Caco-2 (cell line): ENCODE results near the gene PEDS1. TPM values are rescaled to one million over a fixed set of nuclear protein-coding genes. Genes with fewer than 3 reads are reported as not detected.

Experiments used
- BruUV-seq: library from RNA; stranded (reverse); fragments of 400-500 nt; replicated peaks from 2 replicates; lab custom pipeline; 2021; lab: Mats Ljungman, UMichigan
- CTCF ChIA-PET: fragments of 300-600 bp; sonication (Branson Sonifier 250); formaldehyde crosslinking; loops from one replicate; lab custom pipeline; 2022; ENCODE audit warnings: antibody characterized with exemption; lab: Charles Lee
- POLR2A ChIA-PET: fragments of 300-600 bp; sonication (Branson Sonifier 250); formaldehyde crosslinking; loops from one replicate; lab custom pipeline; 2022; ENCODE audit warnings: antibody characterized with exemption; lab: Charles Lee
- DNase-seq, 2 experiments: peaks; one replicate each; pipeline versions ENCODE4 v3.0.0 to v3.0.0-alpha.2; 2020 to 2022
- H3K27me3 ChIP-seq: replicated peaks from 2 replicates; pipeline ENCODE4 v1.6.0; 2011; ENCODE audit warnings: low read length; ENCODE audit not compliant: control insufficient read depth, insufficient read depth
- H3K36me3 ChIP-seq: 2 replicates; pipeline ENCODE4 v1.5.1; 2011; ENCODE audit warnings: low read length; ENCODE audit not compliant: control insufficient read depth, insufficient read depth
- H3K4me1 ChIP-seq: fragments of 250-450 bp; sonication (Bioruptor Pico); 2 replicates; pipeline ENCODE4 v1.5.1; 2020; ENCODE audit warnings: mild to moderate bottlenecking
- H3K4me3 ChIP-seq: 2 replicates; pipeline ENCODE4 v1.5.1; 2011; ENCODE audit warnings: low read depth, mild to moderate bottlenecking, control low read depth, low read length
- H3K9me3 ChIP-seq: fragments of 250-450 bp; sonication (Bioruptor Pico); 2 replicates; pipeline ENCODE4 v1.5.1; 2020; ENCODE audit warnings: mild to moderate bottlenecking, moderate library complexity
- H3K27ac Mint-ChIP-seq: one replicate; pipeline ENCODE4 v1.8.0; 2022; ENCODE audit warnings: mixed read lengths; ENCODE audit not compliant: unreplicated experiment
- H3K27me3 Mint-ChIP-seq: one replicate; pipeline ENCODE4 v1.8.0; 2022; ENCODE audit warnings: mixed read lengths; ENCODE audit not compliant: insufficient read depth, unreplicated experiment
- H3K36me3 Mint-ChIP-seq: one replicate; pipeline ENCODE4 v1.8.0; 2022; ENCODE audit warnings: mild to moderate bottlenecking, mixed read lengths; ENCODE audit not compliant: insufficient read depth, unreplicated experiment
- H3K4me1 Mint-ChIP-seq: one replicate; pipeline ENCODE4 v1.8.0; 2022; ENCODE audit warnings: low read depth, mixed read lengths; ENCODE audit not compliant: unreplicated experiment
- H3K4me3 Mint-ChIP-seq: one replicate; pipeline ENCODE4 v1.8.0; 2022; ENCODE audit warnings: mild to moderate bottlenecking, moderate library complexity, mixed read lengths; ENCODE audit not compliant: unreplicated experiment
- H3K9me3 Mint-ChIP-seq: one replicate; pipeline ENCODE4 v1.8.0; 2022; ENCODE audit warnings: mixed read lengths; ENCODE audit not compliant: unreplicated experiment
- intact Hi-C: fragments of 100-400 bp; cut with micrococcal nuclease; formaldehyde crosslinking; loops from one replicate; pipeline ENCODE4 v1.10.0; 2022; ENCODE audit not compliant: unreplicated experiment
- total RNA-seq: library from RNA; stranded (reverse); gene quantifications from 2 replicates; pipeline ENCODE4 v1.2.3, GENCODE V29; 2022
- TF ChIP-seq, protein P1 (sequence below), 2 experiments: fragments of 200-600 bp in 1 of 2; IDR thresholded peaks; 1 replicate in 1 of 2; 2 replicates in 1 of 2; pipeline versions ENCODE4 v1.5.1 to v1.8.0; 2011 to 2022; ENCODE audit warnings: antibody characterized with exemption in 1 of 2, control low read depth in 1 of 2, inconsistent platforms in 1 of 2, low read depth in 1 of 2, low read length in 1 of 2, mild to moderate bottlenecking in 1 of 2, moderate library complexity in 1 of 2; ENCODE audit not compliant: insufficient read depth in 1 of 2, severe bottlenecking in 1 of 2, unreplicated experiment in 1 of 2

Gene PEDS1
- total RNA-seq, 1 experiment from 2014 or later: 78.3 TPM

- Mint-ChIP-seq H3K27ac (peak overlapping the region; percentile 29), H3K9me3 (no peaks in the 10 kb centered on the region), H3K4me3 (no peak overlapping the region), H3K27me3 (no peaks in the 10 kb centered on the region), H3K4me1 (peaks cover 32% of the 10 kb centered on the region), H3K36me3 (peaks cover 43% of the 10 kb centered on the region)
- H3K4me3 ChIP-seq: no peak overlapping the region
- peak; percentile 82 to 83 for DNase-seq
- BruUV-seq: no TSS peak
- H3K27me3 ChIP-seq: no peaks in the 10 kb centered on the region
- CTCF ChIA-PET: interaction anchor here (0.5 to 5.5 kb wide), 28 partner anchors 9 to 943 kb away, joined by 3 to 31 read pairs (median 4); partner anchors contain the start of gene PEDS1
- H3K9me3 ChIP-seq: no peaks in the 10 kb centered on the region
- POLR2A ChIA-PET: interaction anchor here (0.6 to 1.5 kb wide), 6 partner anchors 21 to 323 kb away, joined by 3 to 8 read pairs (median 4); partner anchors contain the start of genes PEDS1 and PTPN1
- peaks cover 31% of the 10 kb centered on the region for H3K4me1 ChIP-seq
- intact Hi-C loops: loop anchor here (2.0 to 5.0 kb wide), 3 partner anchors 157 to 601 kb away; no protein-coding TSS in a partner anchor
- TF ChIP-seq, protein P1, sequence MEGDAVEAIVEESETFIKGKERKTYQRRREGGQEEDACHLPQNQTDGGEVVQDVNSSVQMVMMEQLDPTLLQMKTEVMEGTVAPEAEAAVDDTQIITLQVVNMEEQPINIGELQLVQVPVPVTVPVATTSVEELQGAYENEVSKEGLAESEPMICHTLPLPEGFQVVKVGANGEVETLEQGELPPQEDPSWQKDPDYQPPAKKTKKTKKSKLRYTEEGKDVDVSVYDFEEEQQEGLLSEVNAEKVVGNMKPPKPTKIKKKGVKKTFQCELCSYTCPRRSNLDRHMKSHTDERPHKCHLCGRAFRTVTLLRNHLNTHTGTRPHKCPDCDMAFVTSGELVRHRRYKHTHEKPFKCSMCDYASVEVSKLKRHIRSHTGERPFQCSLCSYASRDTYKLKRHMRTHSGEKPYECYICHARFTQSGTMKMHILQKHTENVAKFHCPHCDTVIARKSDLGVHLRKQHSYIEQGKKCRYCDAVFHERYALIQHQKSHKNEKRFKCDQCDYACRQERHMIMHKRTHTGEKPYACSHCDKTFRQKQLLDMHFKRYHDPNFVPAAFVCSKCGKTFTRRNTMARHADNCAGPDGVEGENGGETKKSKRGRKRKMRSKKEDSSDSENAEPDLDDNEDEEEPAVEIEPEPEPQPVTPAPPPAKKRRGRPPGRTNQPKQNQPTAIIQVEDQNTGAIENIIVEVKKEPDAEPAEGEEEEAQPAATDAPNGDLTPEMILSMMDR (IDR thresholded peaks at IDR 0.05; ENCODE audit: insufficient read depth in 1 of 2, low read depth in 1 of 2, low read length in 1 of 2, severe bottlenecking in 1 of 2, unreplicated experiment in 1 of 2): no peak
- no peaks in the 10 kb centered on the region for H3K36me3 ChIP-seq
Observed at GRCh38 chr20:50187403-50188051, 34.0 kb upstream of the PEDS1 start.

GRCh38 chr20:50186987-50187402 is 33.5 kb upstream of the PEDS1 start:
- peak overlapping the region; percentile 12 for H3K27ac Mint-ChIP-seq
- Histone ChIP-seq H3K4me3 (no peak overlapping the region), H3K27me3 (no peaks in the 10 kb centered on the region), H3K36me3 (no peaks in the 10 kb centered on the region), H3K4me1 (peaks cover 31% of the 10 kb centered on the region), H3K9me3 (no peaks in the 10 kb centered on the region)
- no peak for DNase-seq
- TF ChIP-seq, protein P1 (IDR thresholded peaks at IDR 0.05; ENCODE audit: insufficient read depth in 1 of 2, low read depth in 1 of 2, low read length in 1 of 2, severe bottlenecking in 1 of 2, unreplicated experiment in 1 of 2): no peak
- H3K4me3 Mint-ChIP-seq: no peak overlapping the region
- CTCF ChIA-PET: interaction anchor here (0.5 to 5.5 kb wide), 23 partner anchors 8 to 943 kb away, joined by 3 to 31 read pairs (median 4); partner anchors contain the start of gene PEDS1
- peaks cover 30% of the 10 kb centered on the region for H3K4me1 Mint-ChIP-seq
- H3K36me3 Mint-ChIP-seq: peaks cover 38% of the 10 kb centered on the region
- BruUV-seq: no TSS peak
- no peaks in the 10 kb centered on the region for H3K27me3 Mint-ChIP-seq
- intact Hi-C loops: loop anchor here (1.0 to 5.0 kb wide), 7 partner anchors 158 to 602 kb away; no protein-coding TSS in a partner anchor
- no peaks in the 10 kb centered on the region for H3K9me3 Mint-ChIP-seq
- POLR2A ChIA-PET: interaction anchor here (0.6 to 1.5 kb wide), 4 partner anchors 21 to 323 kb away, joined by 4 to 8 read pairs (median 4); partner anchors contain the start of gene PTPN1

DNA sequence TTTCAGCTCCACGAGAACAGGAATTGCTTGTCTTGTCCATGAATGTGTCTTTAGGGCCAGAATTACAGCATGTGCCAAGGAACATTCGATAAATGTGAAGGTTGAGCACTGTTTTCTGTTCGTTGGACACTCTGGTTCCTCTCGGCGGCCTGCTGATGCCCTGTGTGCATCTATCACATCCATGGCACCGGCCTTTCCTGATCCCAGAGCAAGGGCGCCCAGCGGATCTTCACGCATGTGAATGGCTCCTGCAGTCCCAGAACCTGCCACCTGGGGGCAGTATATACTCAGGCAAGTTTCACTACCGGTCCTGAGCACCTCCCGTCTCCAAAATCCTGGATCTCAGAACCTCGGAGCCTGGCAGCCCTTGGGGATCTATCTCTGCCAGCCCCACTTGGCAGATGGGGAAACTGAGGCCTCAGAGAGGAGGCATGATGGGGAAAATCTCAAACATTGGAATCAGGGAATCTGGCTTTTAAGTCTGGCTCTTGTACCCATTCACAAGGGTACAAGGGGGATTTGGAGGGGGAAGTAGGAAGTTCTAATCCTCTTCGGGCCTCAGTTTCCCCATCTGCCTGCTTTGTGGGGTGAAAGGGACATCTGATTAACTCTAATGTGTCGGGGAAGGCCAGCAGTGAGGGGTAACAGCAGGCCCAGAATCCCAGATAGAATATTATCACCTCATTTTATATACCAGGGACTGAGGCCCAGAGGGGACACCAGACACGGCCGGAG is 32.8 kb upstream of the PEDS1 start:
- Histone ChIP-seq H3K36me3 (no peaks in the 10 kb centered on the region), H3K27me3 (no peaks in the 10 kb centered on the region), H3K4me3 (no peak overlapping the region), H3K9me3 (no peaks in the 10 kb centered on the region), H3K4me1 (peaks cover 31% of the 10 kb centered on the region)
- peak overlapping the region; percentile 12 for H3K27ac Mint-ChIP-seq
- peak; percentile 96 to 99 for DNase-seq
- H3K4me1 Mint-ChIP-seq: peaks cover 30% of the 10 kb centered on the region
- TF ChIP-seq, protein P1 (IDR thresholded peaks at IDR 0.05; ENCODE audit: insufficient read depth in 1 of 2, low read depth in 1 of 2, low read length in 1 of 2, severe bottlenecking in 1 of 2, unreplicated experiment in 1 of 2): peak; percentile 99 to 100
- ChIA-PET POLR2A (interaction anchor here (1.0 kb wide), 1 partner anchor 277 kb away, joined by 5 read pairs; no protein-coding TSS in a partner anchor), CTCF (interaction anchor here (0.6 to 2.5 kb wide), 13 partner anchors 15 to 402 kb away, joined by 3 to 14 read pairs (median 5); partner anchors contain the start of gene PEDS1)
- intact Hi-C loops: loop anchor here (1.0 to 5.0 kb wide), 7 partner anchors 158 to 602 kb away; no protein-coding TSS in a partner anchor
- peaks cover 31% of the 10 kb centered on the region for H3K36me3 Mint-ChIP-seq
- H3K4me3 Mint-ChIP-seq: no peak overlapping the region
- H3K9me3 Mint-ChIP-seq: no peaks in the 10 kb centered on the region
- H3K27me3 Mint-ChIP-seq: no peaks in the 10 kb centered on the region
- no TSS peak for BruUV-seq
